ENCODE results near the gene AKAP1. TPM values are rescaled to one million over a fixed set of nuclear protein-coding genes. Genes with fewer than 3 reads are reported as not detected.

AKAP1 gene
- total RNA-seq, 4 donors from 2014 or later, result 57.5 to 174 (median 117) TPM

DNA sequence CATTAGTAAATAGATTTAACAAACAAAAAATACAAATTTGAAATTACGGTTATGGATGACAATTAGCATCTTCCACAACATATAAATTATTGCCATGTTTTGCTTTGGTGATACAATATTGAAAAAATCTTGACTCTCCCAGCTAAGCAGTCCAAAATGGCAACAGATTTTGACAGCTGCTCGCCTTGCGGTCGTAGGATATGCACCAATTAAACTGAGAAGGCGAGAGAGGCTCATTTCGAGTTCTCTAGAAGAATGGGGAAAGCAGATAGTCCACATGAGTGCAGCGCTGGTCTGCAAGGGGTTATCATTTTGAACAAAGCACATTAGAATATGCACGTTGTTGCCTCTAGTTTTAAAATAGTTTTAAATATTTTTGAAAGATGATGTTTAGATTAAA is 55.3 kb downstream of the AKAP1 start:
- ATAC-seq, result no peak
- Histone ChIP-seq H3K9me3 (no peaks in the 10 kb centered on the region), H3K36me3 (no peaks in the 10 kb centered on the region), H3K27ac (no peak overlapping the region), H3K27me3 (no peaks in the 10 kb centered on the region), H3K4me1 (peaks cover 0 to 4% of the 10 kb centered on the region in 2 donors), H3K4me3 (no peak overlapping the region)
- in situ Hi-C loops (cut with MboI; ENCODE audit: low sequenced_read_pairs in 4 of 4), result loop anchor here in 2 of 4 donors (25.0 kb wide), 2 partner anchors 597 to 972 kb away; partner anchors contain the start of gene CCDC182 (in 1 of the 2)
- intact Hi-C loops (cut with DNase I; ENCODE audit: low total_unique reads), result no loop called here
- DNase-seq, result no peak
- TF ChIP-seq POLR2A (IDR thresholded peaks at IDR 0.05), result no peak
- TF ChIP-seq, protein P1, sequence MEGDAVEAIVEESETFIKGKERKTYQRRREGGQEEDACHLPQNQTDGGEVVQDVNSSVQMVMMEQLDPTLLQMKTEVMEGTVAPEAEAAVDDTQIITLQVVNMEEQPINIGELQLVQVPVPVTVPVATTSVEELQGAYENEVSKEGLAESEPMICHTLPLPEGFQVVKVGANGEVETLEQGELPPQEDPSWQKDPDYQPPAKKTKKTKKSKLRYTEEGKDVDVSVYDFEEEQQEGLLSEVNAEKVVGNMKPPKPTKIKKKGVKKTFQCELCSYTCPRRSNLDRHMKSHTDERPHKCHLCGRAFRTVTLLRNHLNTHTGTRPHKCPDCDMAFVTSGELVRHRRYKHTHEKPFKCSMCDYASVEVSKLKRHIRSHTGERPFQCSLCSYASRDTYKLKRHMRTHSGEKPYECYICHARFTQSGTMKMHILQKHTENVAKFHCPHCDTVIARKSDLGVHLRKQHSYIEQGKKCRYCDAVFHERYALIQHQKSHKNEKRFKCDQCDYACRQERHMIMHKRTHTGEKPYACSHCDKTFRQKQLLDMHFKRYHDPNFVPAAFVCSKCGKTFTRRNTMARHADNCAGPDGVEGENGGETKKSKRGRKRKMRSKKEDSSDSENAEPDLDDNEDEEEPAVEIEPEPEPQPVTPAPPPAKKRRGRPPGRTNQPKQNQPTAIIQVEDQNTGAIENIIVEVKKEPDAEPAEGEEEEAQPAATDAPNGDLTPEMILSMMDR (IDR thresholded peaks at IDR 0.05 in 4 of 5, conservative IDR thresholded peaks at IDR 0.05 in 1 of 5), result no peak

- Histone ChIP-seq H3K27me3 (no peaks in the 10 kb centered on the region), H3K27ac (no peak overlapping the region), H3K4me1 (peaks cover 0 to 4% of the 10 kb centered on the region in 2 donors), H3K9me3 (no peaks in the 10 kb centered on the region), H3K4me3 (no peak overlapping the region), H3K36me3 (no peaks in the 10 kb centered on the region)
- intact Hi-C loops (cut with DNase I; ENCODE audit: low total_unique reads) (no loop called here), in situ Hi-C loops (cut with MboI; ENCODE audit: low sequenced_read_pairs in 4 of 4) (loop anchor here in 2 of 4 donors (25.0 kb wide), 2 partner anchors 594 to 969 kb away; partner anchors contain the start of gene CCDC182 (in 1 of the 2))
- TF ChIP-seq, protein P1 (IDR thresholded peaks at IDR 0.05 in 4 of 5, conservative IDR thresholded peaks at IDR 0.05 in 1 of 5), result no peak
- TF ChIP-seq POLR2A (IDR thresholded peaks at IDR 0.05), result no peak
- DNase-seq (no peak), ATAC-seq (no peak)
Observed at GRCh38 chr17:57142925-57143324, 57.9 kb downstream of the AKAP1 start.

GRCh38 chr17:57143361-57143760 is 58.3 kb downstream of the AKAP1 start:
- Histone ChIP-seq H3K27me3 (no peaks in the 10 kb centered on the region), H3K9me3 (no peaks in the 10 kb centered on the region), H3K27ac (no peak overlapping the region), H3K36me3 (no peaks in the 10 kb centered on the region), H3K4me1 (peaks cover 0 to 4% of the 10 kb centered on the region in 2 donors), H3K4me3 (no peak overlapping the region)
- DNase-seq (no peak), ATAC-seq (no peak)
- no peak for TF ChIP-seq POLR2A (IDR thresholded peaks at IDR 0.05)
- TF ChIP-seq, protein P1 (IDR thresholded peaks at IDR 0.05 in 4 of 5, conservative IDR thresholded peaks at IDR 0.05 in 1 of 5), result no peak
- intact Hi-C loops (cut with DNase I; ENCODE audit: low total_unique reads), result no loop called here
- in situ Hi-C loops (cut with MboI; ENCODE audit: low sequenced_read_pairs in 4 of 4), result loop anchor here in 2 of 4 donors (25.0 kb wide), 2 partner anchors 594 to 969 kb away; partner anchors contain the start of gene CCDC182 (in 1 of the 2)

GRCh38 chr17:57143919-57144318 is 58.9 kb downstream of the AKAP1 start:
- Histone ChIP-seq H3K27ac (no peak overlapping the region), H3K4me3 (no peak overlapping the region), H3K27me3 (no peaks in the 10 kb centered on the region), H3K36me3 (no peaks in the 10 kb centered on the region), H3K9me3 (no peaks in the 10 kb centered on the region), H3K4me1 (peaks cover 0 to 4% of the 10 kb centered on the region in 2 donors)
- intact Hi-C loops (cut with DNase I; ENCODE audit: low total_unique reads), result no loop called here
- DNase-seq, result no peak
- ATAC-seq, result no peak
- in situ Hi-C loops (cut with MboI; ENCODE audit: low sequenced_read_pairs in 4 of 4), result loop anchor here in 2 of 4 donors (25.0 kb wide), 2 partner anchors 593 to 968 kb away; partner anchors contain the start of gene CCDC182 (in 1 of the 2)
- no peak for TF ChIP-seq POLR2A (IDR thresholded peaks at IDR 0.05)
- TF ChIP-seq, protein P1 (IDR thresholded peaks at IDR 0.05 in 4 of 5, conservative IDR thresholded peaks at IDR 0.05 in 1 of 5), result no peak

All from gastrocnemius medialis (tissue), 4 donors.